Mesenchymal stem cell (in vitro differentiated cells and primary cell): ENCODE results near the gene SETD2.

ENCODE experiments used
- DNase-seq: peaks from one replicate; pipeline ENCODE4 v3.0.0-alpha.2; 2013
- H2AFZ ChIP-seq: one replicate; pipeline ENCODE4 v1.6.1; 2013; ENCODE audit warnings: low read depth, mild to moderate bottlenecking, control low read depth, inconsistent platforms, low read length, moderate library complexity
- H2AK5ac ChIP-seq: 2 replicates; pipeline ENCODE4 v1.6.1; 2013; ENCODE audit warnings: low read length, moderate library complexity, mild to moderate bottlenecking, inconsistent platforms; ENCODE audit not compliant: severe bottlenecking
- H2BK120ac ChIP-seq: one replicate; pipeline ENCODE4 v1.6.1; 2013; ENCODE audit warnings: low read depth, mild to moderate bottlenecking, inconsistent platforms, low read length, moderate library complexity
- H2BK12ac ChIP-seq, 2 experiments: one replicate each; pipeline ENCODE4 v1.6.1; 2013; ENCODE audit warnings: inconsistent platforms in 2 of 2, low read length in 2 of 2, mild to moderate bottlenecking in 2 of 2, moderate library complexity in 2 of 2, control low read depth in 1 of 2
- H2BK15ac ChIP-seq: one replicate; pipeline ENCODE4 v1.6.1; 2013; ENCODE audit warnings: mild to moderate bottlenecking, low read depth, inconsistent platforms; ENCODE audit not compliant: poor library complexity, severe bottlenecking
- H2BK5ac ChIP-seq: 2 replicates; pipeline ENCODE4 v1.6.1; 2013; ENCODE audit warnings: low read depth, mild to moderate bottlenecking, low read length, control low read depth, inconsistent platforms; ENCODE audit not compliant: poor library complexity, severe bottlenecking
- H3K14ac ChIP-seq, 2 experiments: one replicate each; pipeline ENCODE4 v1.6.1; 2013; ENCODE audit warnings: inconsistent platforms in 2 of 2, low read length in 2 of 2, control low read depth in 1 of 2, mild to moderate bottlenecking in 1 of 2, moderate library complexity in 1 of 2
- H3K18ac ChIP-seq, 2 experiments: one replicate each; pipeline ENCODE4 v1.6.1; 2013; ENCODE audit warnings: inconsistent platforms in 2 of 2, low read length in 2 of 2, control low read depth in 1 of 2, low read depth in 1 of 2, mild to moderate bottlenecking in 1 of 2
- H3K23ac ChIP-seq, 2 experiments: one replicate each; pipeline ENCODE4 v1.6.1; 2013; ENCODE audit warnings: inconsistent platforms in 2 of 2, low read length in 2 of 2, mild to moderate bottlenecking in 2 of 2, moderate library complexity in 2 of 2, control low read depth in 1 of 2
- H3K27ac ChIP-seq: 2 replicates; pipeline ENCODE4 v1.5.1; 2013; ENCODE audit warnings: mild to moderate bottlenecking, moderate library complexity, low read length, control low read depth, inconsistent platforms; ENCODE audit not compliant: poor library complexity, severe bottlenecking
- H3K27me3 ChIP-seq, 2 experiments: 2 replicates each; pipeline versions ENCODE4 v1.6.1 to v1.7.0; 2013; ENCODE audit warnings: low read length in 2 of 2, mild to moderate bottlenecking in 2 of 2, moderate library complexity in 2 of 2, control low read depth in 1 of 2, inconsistent platforms in 1 of 2; ENCODE audit not compliant: control insufficient read depth in 1 of 2, insufficient read depth in 1 of 2
- H3K36me3 ChIP-seq, 2 experiments: 2 replicates each; pipeline versions ENCODE4 v1.6.1 to v1.7.0; 2013; ENCODE audit warnings: low read length in 2 of 2, control low read depth in 1 of 2, inconsistent platforms in 1 of 2, low read depth in 1 of 2, mild to moderate bottlenecking in 1 of 2; ENCODE audit not compliant: insufficient read depth in 2 of 2, control insufficient read depth in 1 of 2
- H3K4ac ChIP-seq, 2 experiments: one replicate each; pipeline ENCODE4 v1.6.1; 2013; ENCODE audit warnings: inconsistent platforms in 2 of 2, low read length in 2 of 2, mild to moderate bottlenecking in 2 of 2, moderate library complexity in 2 of 2, control low read depth in 1 of 2, low read depth in 1 of 2
- H3K4me1 ChIP-seq: 2 replicates; pipeline ENCODE4 v1.6.1; 2013; ENCODE audit warnings: low read depth, low read length, control low read depth; ENCODE audit not compliant: control insufficient read depth, insufficient read depth
- H3K4me2 ChIP-seq: 2 replicates; pipeline ENCODE4 v1.6.1; 2013; ENCODE audit warnings: low read length, mild to moderate bottlenecking, inconsistent platforms; ENCODE audit not compliant: poor library complexity, severe bottlenecking
- H3K4me3 ChIP-seq, 2 experiments: 2 replicates each; pipeline versions ENCODE4 v1.5.1 to v1.7.0; 2013; ENCODE audit warnings: low read length in 2 of 2, mild to moderate bottlenecking in 2 of 2, control low read depth in 1 of 2, low read depth in 1 of 2; ENCODE audit not compliant: insufficient read depth in 1 of 2
- H3K79me1 ChIP-seq: replicated peaks from 2 replicates; pipeline ENCODE4 v1.6.1; 2013; ENCODE audit warnings: mild to moderate bottlenecking, control low read depth, low read length, inconsistent platforms; ENCODE audit not compliant: poor library complexity, severe bottlenecking
- H3K9ac ChIP-seq: 2 replicates; pipeline ENCODE4 v1.7.0; 2013; ENCODE audit warnings: mild to moderate bottlenecking, low read length, moderate library complexity
- H3K9me3 ChIP-seq: 2 replicates; pipeline ENCODE4 v1.7.0; 2013; ENCODE audit warnings: mild to moderate bottlenecking, low read length; ENCODE audit not compliant: control insufficient read depth
- H4K8ac ChIP-seq: one replicate; pipeline ENCODE4 v1.6.1; 2013; ENCODE audit warnings: inconsistent platforms, mild to moderate bottlenecking, low read length, moderate library complexity
- H4K91ac ChIP-seq: one replicate; pipeline ENCODE4 v1.6.1; 2013; ENCODE audit warnings: mild to moderate bottlenecking, low read length, inconsistent platforms
- WGBS: methylation state at CpG from one replicate; pipeline ENCODE4 v1.1.7; 2013; ENCODE audit warnings: mixed read lengths; 5-methylcytosine and 5-hydroxymethylcytosine counted together

The SETD2 gene

DNA sequence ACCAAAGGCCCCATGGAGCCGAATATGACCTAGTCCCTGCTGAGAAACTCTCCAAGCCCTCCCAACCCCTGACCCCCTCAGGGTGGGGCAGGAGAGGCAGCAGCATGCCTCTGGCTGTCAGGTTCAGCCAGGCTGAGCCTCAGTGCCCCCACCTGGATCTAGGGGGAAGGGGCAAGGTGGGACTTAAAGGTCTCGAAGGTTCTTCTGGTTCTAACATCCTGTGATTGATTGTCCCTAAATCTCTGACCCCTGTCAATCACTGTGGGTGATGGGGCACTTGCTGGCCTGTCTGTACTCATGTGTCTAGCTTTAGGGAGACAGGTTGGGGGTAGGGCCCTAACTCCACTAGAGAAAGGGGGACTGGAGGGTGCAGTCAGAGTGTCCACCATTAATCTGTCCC lies 170.6 kb downstream of the SETD2 start:
- Histone ChIP-seq H2BK5ac (no peak overlapping the region), H4K8ac (no peak overlapping the region), H3K36me3 (peaks cover 0 to 34% of the 10 kb centered on the region in 2 experiments), H3K9me3 (no peaks in the 10 kb centered on the region), H3K4me2 (no peak overlapping the region), H2BK15ac (no peak overlapping the region), H3K4me1 (peaks cover 10% of the 10 kb centered on the region), H3K18ac (no peak overlapping the region), H3K27me3 (no peaks in the 10 kb centered on the region), H3K4me3 (no peak overlapping the region), H3K23ac (no peak overlapping the region), H3K79me1 (no peaks in the 10 kb centered on the region), H4K91ac (no peak overlapping the region), H3K4ac (no peak overlapping the region), H3K14ac (no peak overlapping the region), H3K9ac (no peak overlapping the region), H2BK120ac (no peak overlapping the region), H3K27ac (no peak overlapping the region), H2BK12ac (no peak overlapping the region), H2AK5ac (no peak overlapping the region), H2AFZ (no peak overlapping the region)
- no peak for DNase-seq
- 50% methylated on average over 1 of the region's 2 CpGs for WGBS

DNA sequence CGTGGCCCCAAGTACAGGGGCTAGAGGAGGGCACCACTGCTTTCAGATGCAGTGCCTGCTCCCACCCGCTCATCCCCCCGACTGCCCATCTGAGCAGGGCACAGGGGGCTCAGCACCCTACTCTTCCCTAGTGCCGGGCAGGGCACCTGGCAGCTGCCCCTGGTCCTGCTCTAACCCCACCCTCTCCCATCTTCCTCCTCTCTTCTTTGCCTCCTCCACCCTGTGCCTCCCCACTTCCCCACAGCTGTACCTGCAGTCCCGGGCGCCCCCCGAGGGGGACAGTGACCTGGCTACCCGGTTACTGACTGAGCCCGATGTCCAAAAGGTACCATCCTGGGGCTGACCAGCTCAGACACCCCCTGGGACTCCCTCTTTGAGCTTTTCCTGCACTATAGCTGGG lies 171.7 kb downstream of the SETD2 start:
- Histone ChIP-seq H2BK5ac (no peak overlapping the region), H3K4me3 (no peak overlapping the region), H2BK15ac (no peak overlapping the region), H3K4me1 (peaks cover 12% of the 10 kb centered on the region), H3K23ac (no peak overlapping the region), H3K14ac (no peak overlapping the region), H3K36me3 (peaks cover 0 to 34% of the 10 kb centered on the region in 2 experiments), H3K27me3 (no peaks in the 10 kb centered on the region), H2BK120ac (no peak overlapping the region), H2AFZ (no peak overlapping the region), H3K4me2 (no peak overlapping the region), H3K9me3 (no peaks in the 10 kb centered on the region), H3K79me1 (no peaks in the 10 kb centered on the region), H2BK12ac (no peak overlapping the region), H4K8ac (no peak overlapping the region), H4K91ac (no peak overlapping the region), H3K18ac (no peak overlapping the region), H3K27ac (no peak overlapping the region), H3K9ac (no peak overlapping the region), H2AK5ac (no peak overlapping the region), H3K4ac (no peak overlapping the region)
- no peak for DNase-seq
- 90% methylated on average over 9 of the region's 9 CpGs for WGBS

- Histone ChIP-seq H2AK5ac (no peak overlapping the region), H3K4me1 (peaks cover 6% of the 10 kb centered on the region), H3K14ac (no peak overlapping the region), H3K18ac (no peak overlapping the region), H3K36me3 (peaks cover 0 to 34% of the 10 kb centered on the region in 2 experiments), H2BK12ac (no peak overlapping the region), H3K4ac (no peak overlapping the region), H2BK120ac (no peak overlapping the region), H3K9me3 (no peaks in the 10 kb centered on the region), H3K27me3 (no peaks in the 10 kb centered on the region), H3K4me3 (no peak overlapping the region), H3K27ac (no peak overlapping the region), H4K8ac (no peak overlapping the region), H3K9ac (no peak overlapping the region), H2BK5ac (no peak overlapping the region), H2AFZ (no peak overlapping the region), H3K79me1 (no peaks in the 10 kb centered on the region), H3K23ac (no peak overlapping the region), H3K4me2 (no peak overlapping the region), H4K91ac (no peak overlapping the region), H2BK15ac (no peak overlapping the region)
- 94% methylated on average over 16 of the region's 16 CpGs for WGBS
- no peak for DNase-seq
These were observed 172.3 kb downstream of the SETD2 start for GRCh38 chr3:46991406-46992165.

GRCh38 chr3:46990573-46991374 lies 173.1 kb downstream of the SETD2 start:
- Histone ChIP-seq H3K4ac (no peak overlapping the region), H4K8ac (no peak overlapping the region), H2BK120ac (no peak overlapping the region), H3K14ac (no peak overlapping the region), H2AK5ac (no peak overlapping the region), H2BK12ac (no peak overlapping the region), H3K27ac (no peak overlapping the region), H3K9me3 (no peaks in the 10 kb centered on the region), H2BK5ac (no peak overlapping the region), H3K36me3 (peaks cover 0 to 35% of the 10 kb centered on the region in 2 experiments), H3K4me3 (no peak overlapping the region), H3K4me2 (no peak overlapping the region), H3K4me1 (peaks cover 6% of the 10 kb centered on the region), H3K27me3 (no peaks in the 10 kb centered on the region), H3K18ac (no peak overlapping the region), H3K79me1 (no peaks in the 10 kb centered on the region), H4K91ac (no peak overlapping the region), H3K9ac (no peak overlapping the region), H2AFZ (no peak overlapping the region), H3K23ac (no peak overlapping the region), H2BK15ac (no peak overlapping the region)
- 92% methylated on average over 7 of the region's 11 CpGs for WGBS
- no peak for DNase-seq
